ENCODE results near the gene KCNJ10.

DNA sequence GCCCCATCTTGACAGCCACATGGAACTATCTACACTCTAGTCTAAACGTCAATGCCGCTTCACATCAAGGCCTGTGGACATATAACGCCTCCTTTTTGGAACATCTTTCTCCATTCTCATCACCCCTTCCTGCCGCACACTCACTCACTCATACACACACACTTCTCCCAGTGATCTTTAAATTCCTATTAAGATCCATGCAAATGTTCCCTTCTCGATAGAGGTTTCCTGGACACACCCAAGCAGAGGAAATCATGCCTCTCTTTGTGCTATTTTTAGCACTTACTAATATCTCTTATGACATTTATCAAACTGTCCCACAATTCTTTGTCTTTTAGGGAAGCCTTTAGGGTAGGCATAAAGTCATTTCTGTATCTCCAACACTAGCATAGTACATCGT, 87.7 kb downstream of the KCNJ10 start:
- TF ChIP-seq, protein P1, sequence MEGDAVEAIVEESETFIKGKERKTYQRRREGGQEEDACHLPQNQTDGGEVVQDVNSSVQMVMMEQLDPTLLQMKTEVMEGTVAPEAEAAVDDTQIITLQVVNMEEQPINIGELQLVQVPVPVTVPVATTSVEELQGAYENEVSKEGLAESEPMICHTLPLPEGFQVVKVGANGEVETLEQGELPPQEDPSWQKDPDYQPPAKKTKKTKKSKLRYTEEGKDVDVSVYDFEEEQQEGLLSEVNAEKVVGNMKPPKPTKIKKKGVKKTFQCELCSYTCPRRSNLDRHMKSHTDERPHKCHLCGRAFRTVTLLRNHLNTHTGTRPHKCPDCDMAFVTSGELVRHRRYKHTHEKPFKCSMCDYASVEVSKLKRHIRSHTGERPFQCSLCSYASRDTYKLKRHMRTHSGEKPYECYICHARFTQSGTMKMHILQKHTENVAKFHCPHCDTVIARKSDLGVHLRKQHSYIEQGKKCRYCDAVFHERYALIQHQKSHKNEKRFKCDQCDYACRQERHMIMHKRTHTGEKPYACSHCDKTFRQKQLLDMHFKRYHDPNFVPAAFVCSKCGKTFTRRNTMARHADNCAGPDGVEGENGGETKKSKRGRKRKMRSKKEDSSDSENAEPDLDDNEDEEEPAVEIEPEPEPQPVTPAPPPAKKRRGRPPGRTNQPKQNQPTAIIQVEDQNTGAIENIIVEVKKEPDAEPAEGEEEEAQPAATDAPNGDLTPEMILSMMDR (IDR thresholded peaks at IDR 0.05; ENCODE audit: low read depth, low read length, poor library complexity, severe bottlenecking): no peak
- TF ChIP-seq EZH2phosphoT487 (IDR thresholded peaks at IDR 0.05; ENCODE audit: borderline replicate concordance, low read length): no peak
